Measurements from ENCODE around the gene VDR. TPM values are rescaled to one million over a fixed set of nuclear protein-coding genes. Genes with fewer than 3 reads are reported as not detected.

VDR gene
- polyA plus RNA-seq, 1 donor (not counting 4 experiments of a cell fraction or from before 2014, with no cell fraction given) = 43.3 TPM

DNA sequence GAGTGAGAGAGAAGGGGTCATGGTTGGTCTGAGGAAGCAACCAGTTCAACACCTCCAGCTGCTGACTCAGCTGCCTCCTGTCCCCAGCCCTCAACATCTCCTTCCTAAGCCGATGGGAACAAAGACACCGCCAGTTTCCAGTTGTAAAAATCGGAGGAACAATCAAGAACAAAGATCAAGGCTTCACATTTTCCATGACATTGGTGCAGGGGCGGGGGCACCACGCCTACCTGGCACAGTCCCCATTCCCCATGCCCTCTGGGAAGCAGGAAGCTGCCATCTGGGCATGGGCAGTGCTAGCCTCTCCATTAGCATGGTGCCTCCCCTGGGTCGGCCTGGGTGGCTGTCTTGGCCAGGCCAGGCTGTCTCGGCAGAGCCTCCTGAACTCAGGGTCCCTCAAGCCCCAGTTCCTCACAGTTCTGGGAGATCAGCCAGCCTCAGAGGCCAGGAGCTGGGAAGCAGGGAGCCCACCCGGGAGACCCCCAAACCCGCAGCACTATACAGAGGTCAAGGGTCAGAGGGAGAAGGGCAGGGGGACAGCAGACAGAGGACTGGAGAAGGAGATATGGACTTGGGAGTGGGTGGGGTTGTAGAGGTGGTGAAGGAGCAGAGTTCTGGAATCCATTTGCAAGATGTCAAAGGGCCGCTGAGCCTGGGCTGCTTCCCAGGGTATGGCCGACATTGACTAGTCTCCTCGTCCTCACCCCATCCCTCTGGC is 39.0 kb upstream of the VDR start:
- Histone ChIP-seq H2AFZ (ENCODE audit: control insufficient read depth, low read length) (peak overlapping the region; percentile 24), H3K4me2 (ENCODE audit: control insufficient read depth, extremely low read depth, insufficient read depth, low read depth, low read length) (no peak overlapping the region), H3K27ac (ENCODE audit: control insufficient read depth, insufficient read depth, low read length) (no peak overlapping the region), H3K79me2 (ENCODE audit: control insufficient read depth, insufficient read depth, low read length) (no peaks in the 10 kb centered on the region), H3K9me3 (ENCODE audit: control insufficient read depth, low read depth, low read length) (no peaks in the 10 kb centered on the region), H3K27me3 (ENCODE audit: control insufficient read depth, extremely low read depth, insufficient read depth, low read length) (no peaks in the 10 kb centered on the region), H3K9ac (ENCODE audit: control insufficient read depth, extremely low read depth, insufficient read depth, low read length) (no peak overlapping the region), H3K4me1 (ENCODE audit: control insufficient read depth, extremely low read depth, insufficient read depth, low read length) (peaks cover 36% of the 10 kb centered on the region), H3K36me3 (ENCODE audit: control insufficient read depth in 2 of 2, extremely low read depth in 1 of 2, insufficient read depth in 2 of 2, low read length in 2 of 2) (no peaks in the 10 kb centered on the region), H4K20me1 (ENCODE audit: control insufficient read depth, extremely low read depth, insufficient read depth, low read length) (no peaks in the 10 kb centered on the region), H3K4me3 (ENCODE audit: control insufficient read depth in 2 of 3, extremely low read depth in 1 of 3, insufficient read depth in 2 of 3, low read depth in 1 of 3, low read length in 3 of 3) (no peak overlapping the region), H3K9me1 (ENCODE audit: control insufficient read depth, extremely low read depth, insufficient read depth, low read length) (no peaks in the 10 kb centered on the region)
- FAIRE-seq (no peak), DNase-seq (ENCODE audit: low read depth, low spot score) (no peak)
- dilution Hi-C loops (cut with MboI; ENCODE audit: extremely low pct_ligation_motif_present, low sequenced_read_pairs) = no loop called here
- no peak for TF ChIP-seq EZH2 (IDR thresholded peaks at IDR 0.05; ENCODE audit: low read length)

DNA sequence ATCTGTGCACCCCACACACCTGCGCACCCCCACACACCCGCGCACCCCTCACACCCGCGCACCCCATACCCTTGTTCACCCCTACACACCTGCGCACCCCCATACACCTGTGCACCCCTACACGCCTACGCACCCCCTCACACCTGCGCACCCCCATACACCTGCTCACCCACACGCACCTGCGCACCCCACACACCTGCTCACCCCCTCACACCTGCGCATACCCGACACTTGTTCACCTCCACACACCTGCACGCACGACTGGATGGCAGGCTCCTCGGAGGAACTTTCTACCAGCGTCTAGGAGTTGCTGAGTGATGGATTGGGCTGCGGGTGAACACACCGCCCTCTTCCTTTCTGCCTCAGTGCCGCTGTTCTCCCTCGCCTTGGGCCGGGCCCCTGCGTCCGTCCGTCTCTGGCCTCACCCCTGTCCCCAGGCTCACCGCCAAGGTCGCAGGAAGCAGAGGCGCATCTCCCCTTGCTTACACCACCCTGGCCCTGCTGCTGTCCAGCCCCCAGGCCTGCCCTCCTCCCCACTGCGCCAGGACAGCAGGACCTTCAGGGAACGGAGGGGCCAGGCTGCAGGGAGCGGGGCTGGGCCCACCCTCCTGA is 37.9 kb upstream of the VDR start:
- DNase-seq (ENCODE audit: low read depth, low spot score) (no peak), FAIRE-seq (no peak)
- Histone ChIP-seq H3K4me3 (ENCODE audit: control insufficient read depth in 2 of 3, extremely low read depth in 1 of 3, insufficient read depth in 2 of 3, low read depth in 1 of 3, low read length in 3 of 3) (no peak overlapping the region), H2AFZ (ENCODE audit: control insufficient read depth, low read length) (no peak overlapping the region), H3K9ac (ENCODE audit: control insufficient read depth, extremely low read depth, insufficient read depth, low read length) (no peak overlapping the region), H3K9me1 (ENCODE audit: control insufficient read depth, extremely low read depth, insufficient read depth, low read length) (no peaks in the 10 kb centered on the region), H3K79me2 (ENCODE audit: control insufficient read depth, insufficient read depth, low read length) (no peaks in the 10 kb centered on the region), H3K27me3 (ENCODE audit: control insufficient read depth, extremely low read depth, insufficient read depth, low read length) (no peaks in the 10 kb centered on the region), H3K4me2 (ENCODE audit: control insufficient read depth, extremely low read depth, insufficient read depth, low read depth, low read length) (no peak overlapping the region), H3K9me3 (ENCODE audit: control insufficient read depth, low read depth, low read length) (no peaks in the 10 kb centered on the region), H4K20me1 (ENCODE audit: control insufficient read depth, extremely low read depth, insufficient read depth, low read length) (no peaks in the 10 kb centered on the region), H3K4me1 (ENCODE audit: control insufficient read depth, extremely low read depth, insufficient read depth, low read length) (peaks cover 37% of the 10 kb centered on the region), H3K27ac (ENCODE audit: control insufficient read depth, insufficient read depth, low read length) (no peak overlapping the region), H3K36me3 (ENCODE audit: control insufficient read depth in 2 of 2, extremely low read depth in 1 of 2, insufficient read depth in 2 of 2, low read length in 2 of 2) (no peaks in the 10 kb centered on the region)
- TF ChIP-seq EZH2 (IDR thresholded peaks at IDR 0.05; ENCODE audit: low read length) = no peak
- TF ChIP-seq, protein P1, sequence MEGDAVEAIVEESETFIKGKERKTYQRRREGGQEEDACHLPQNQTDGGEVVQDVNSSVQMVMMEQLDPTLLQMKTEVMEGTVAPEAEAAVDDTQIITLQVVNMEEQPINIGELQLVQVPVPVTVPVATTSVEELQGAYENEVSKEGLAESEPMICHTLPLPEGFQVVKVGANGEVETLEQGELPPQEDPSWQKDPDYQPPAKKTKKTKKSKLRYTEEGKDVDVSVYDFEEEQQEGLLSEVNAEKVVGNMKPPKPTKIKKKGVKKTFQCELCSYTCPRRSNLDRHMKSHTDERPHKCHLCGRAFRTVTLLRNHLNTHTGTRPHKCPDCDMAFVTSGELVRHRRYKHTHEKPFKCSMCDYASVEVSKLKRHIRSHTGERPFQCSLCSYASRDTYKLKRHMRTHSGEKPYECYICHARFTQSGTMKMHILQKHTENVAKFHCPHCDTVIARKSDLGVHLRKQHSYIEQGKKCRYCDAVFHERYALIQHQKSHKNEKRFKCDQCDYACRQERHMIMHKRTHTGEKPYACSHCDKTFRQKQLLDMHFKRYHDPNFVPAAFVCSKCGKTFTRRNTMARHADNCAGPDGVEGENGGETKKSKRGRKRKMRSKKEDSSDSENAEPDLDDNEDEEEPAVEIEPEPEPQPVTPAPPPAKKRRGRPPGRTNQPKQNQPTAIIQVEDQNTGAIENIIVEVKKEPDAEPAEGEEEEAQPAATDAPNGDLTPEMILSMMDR (optimal IDR thresholded peaks at IDR 0.05 in 1 of 3, IDR thresholded peaks at IDR 0.05 in 1 of 3, conservative IDR thresholded peaks at IDR 0.05 in 1 of 3; ENCODE audit: extremely low read depth in 1 of 3, insufficient read depth in 2 of 3, low read length in 3 of 3) = no peak
- dilution Hi-C loops (cut with MboI; ENCODE audit: extremely low pct_ligation_motif_present, low sequenced_read_pairs) = no loop called here
